ENCODE data around the gene UMAD1.

The UMAD1 gene

GRCh38 chr7:7681191-7681935 lies 40.8 kb downstream of the UMAD1 start:
- Histone ChIP-seq H3K27ac (ENCODE audit: low read length, poor library complexity, severe bottlenecking) (no peak overlapping the region), H4K8ac (ENCODE audit: low read length) (no peak overlapping the region), H3K18ac (ENCODE audit: low read depth in 1 of 2, low read length in 2 of 2) (no peak overlapping the region), H4K91ac (ENCODE audit: low read length) (no peak overlapping the region), H3K4me2 (ENCODE audit: low read length, poor library complexity, severe bottlenecking) (no peak overlapping the region), H3K4me1 (ENCODE audit: control insufficient read depth, insufficient read depth, low read depth, low read length) (no peaks in the 10 kb centered on the region), H2BK12ac (ENCODE audit: low read length in 2 of 2) (no peak overlapping the region), H3K23ac (ENCODE audit: low read length in 2 of 2) (no peak overlapping the region), H3K4me3 (ENCODE audit: insufficient read depth in 1 of 2, low read depth in 1 of 2, low read length in 2 of 2) (peak overlapping the region in 1 of 2 experiments; percentile 60), H3K36me3 (ENCODE audit: control insufficient read depth in 1 of 2, insufficient read depth in 2 of 2, low read depth in 1 of 2, low read length in 2 of 2) (no peaks in the 10 kb centered on the region), H3K9ac (ENCODE audit: low read length) (peak overlapping the region; percentile 61), H3K14ac (ENCODE audit: low read length in 2 of 2) (no peak overlapping the region), H3K4ac (ENCODE audit: low read depth in 1 of 2, low read length in 2 of 2) (no peak overlapping the region), H3K9me3 (ENCODE audit: control insufficient read depth, low read length) (no peaks in the 10 kb centered on the region), H2AK5ac (ENCODE audit: low read length, severe bottlenecking) (no peak overlapping the region), H3K27me3 (ENCODE audit: control insufficient read depth in 1 of 2, insufficient read depth in 1 of 2, low read length in 2 of 2) (no peaks in the 10 kb centered on the region), H2BK15ac (ENCODE audit: low read depth, poor library complexity, severe bottlenecking) (no peak overlapping the region), H2BK5ac (ENCODE audit: low read depth, low read length, poor library complexity, severe bottlenecking) (no peak overlapping the region), H3K79me1 (replicated peaks; ENCODE audit: low read length, poor library complexity, severe bottlenecking) (peaks cover 5% of the 10 kb centered on the region), H2AFZ (ENCODE audit: low read depth, low read length) (no peak overlapping the region), H2BK120ac (ENCODE audit: low read depth, low read length) (no peak overlapping the region)
- WGBS = 5% methylated on average over 2 of the region's 7 CpGs
- peak; percentile 71 for DNase-seq

DNA sequence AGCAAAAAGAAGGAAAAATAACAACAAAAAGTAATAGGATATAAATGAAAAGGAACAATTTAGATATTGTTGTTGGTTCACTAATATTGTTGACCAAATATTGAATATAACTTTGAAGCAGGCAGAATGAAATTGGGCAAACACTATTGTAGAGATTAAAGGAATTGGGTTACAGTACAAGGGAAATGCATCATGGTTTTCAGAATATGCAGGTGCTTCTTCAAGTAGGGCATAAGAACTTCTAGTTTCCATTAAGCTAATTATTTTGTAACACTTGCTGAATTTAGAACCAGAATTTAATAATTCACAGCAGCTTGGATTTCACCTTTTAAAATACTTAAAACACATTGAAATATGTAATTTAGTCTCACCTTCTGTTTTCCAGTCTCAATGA lies 41.4 kb downstream of the UMAD1 start:
- Histone ChIP-seq H3K4me2 (ENCODE audit: low read length, poor library complexity, severe bottlenecking) (no peak overlapping the region), H4K91ac (ENCODE audit: low read length) (no peak overlapping the region), H2BK12ac (ENCODE audit: low read length in 2 of 2) (no peak overlapping the region), H3K23ac (ENCODE audit: low read length in 2 of 2) (no peak overlapping the region), H2AFZ (ENCODE audit: low read depth, low read length) (no peak overlapping the region), H3K36me3 (ENCODE audit: control insufficient read depth in 1 of 2, insufficient read depth in 2 of 2, low read depth in 1 of 2, low read length in 2 of 2) (no peaks in the 10 kb centered on the region), H4K8ac (ENCODE audit: low read length) (no peak overlapping the region), H3K14ac (ENCODE audit: low read length in 2 of 2) (no peak overlapping the region), H3K9me3 (ENCODE audit: control insufficient read depth, low read length) (no peaks in the 10 kb centered on the region), H3K4me3 (ENCODE audit: insufficient read depth in 1 of 2, low read depth in 1 of 2, low read length in 2 of 2) (no peak overlapping the region), H3K79me1 (replicated peaks; ENCODE audit: low read length, poor library complexity, severe bottlenecking) (peaks cover 5% of the 10 kb centered on the region), H3K27me3 (ENCODE audit: control insufficient read depth in 1 of 2, insufficient read depth in 1 of 2, low read length in 2 of 2) (no peaks in the 10 kb centered on the region), H2AK5ac (ENCODE audit: low read length, severe bottlenecking) (no peak overlapping the region), H2BK120ac (ENCODE audit: low read depth, low read length) (no peak overlapping the region), H2BK15ac (ENCODE audit: low read depth, poor library complexity, severe bottlenecking) (no peak overlapping the region), H3K4ac (ENCODE audit: low read depth in 1 of 2, low read length in 2 of 2) (no peak overlapping the region), H3K4me1 (ENCODE audit: control insufficient read depth, insufficient read depth, low read depth, low read length) (no peaks in the 10 kb centered on the region), H2BK5ac (ENCODE audit: low read depth, low read length, poor library complexity, severe bottlenecking) (no peak overlapping the region), H3K27ac (ENCODE audit: low read length, poor library complexity, severe bottlenecking) (no peak overlapping the region), H3K9ac (ENCODE audit: low read length) (peak overlapping the region; percentile 61), H3K18ac (ENCODE audit: low read depth in 1 of 2, low read length in 2 of 2) (no peak overlapping the region)
- DNase-seq = no peak

GRCh38 chr7:7682861-7683260 lies 42.3 kb downstream of the UMAD1 start:
- Histone ChIP-seq H2BK120ac (ENCODE audit: low read depth, low read length) (no peak overlapping the region), H3K27ac (ENCODE audit: low read length, poor library complexity, severe bottlenecking) (no peak overlapping the region), H4K91ac (ENCODE audit: low read length) (no peak overlapping the region), H3K9ac (ENCODE audit: low read length) (peak overlapping the region; percentile 50), H3K4me3 (ENCODE audit: insufficient read depth in 1 of 2, low read depth in 1 of 2, low read length in 2 of 2) (no peak overlapping the region), H3K14ac (ENCODE audit: low read length in 2 of 2) (no peak overlapping the region), H3K79me1 (replicated peaks; ENCODE audit: low read length, poor library complexity, severe bottlenecking) (peaks cover 5% of the 10 kb centered on the region), H3K18ac (ENCODE audit: low read depth in 1 of 2, low read length in 2 of 2) (no peak overlapping the region), H3K36me3 (ENCODE audit: control insufficient read depth in 1 of 2, insufficient read depth in 2 of 2, low read depth in 1 of 2, low read length in 2 of 2) (no peaks in the 10 kb centered on the region), H3K4me2 (ENCODE audit: low read length, poor library complexity, severe bottlenecking) (no peak overlapping the region), H4K8ac (ENCODE audit: low read length) (no peak overlapping the region), H3K9me3 (ENCODE audit: control insufficient read depth, low read length) (no peaks in the 10 kb centered on the region), H3K23ac (ENCODE audit: low read length in 2 of 2) (no peak overlapping the region), H2BK5ac (ENCODE audit: low read depth, low read length, poor library complexity, severe bottlenecking) (no peak overlapping the region), H3K27me3 (ENCODE audit: control insufficient read depth in 1 of 2, insufficient read depth in 1 of 2, low read length in 2 of 2) (no peaks in the 10 kb centered on the region), H2BK15ac (ENCODE audit: low read depth, poor library complexity, severe bottlenecking) (no peak overlapping the region), H3K4me1 (ENCODE audit: control insufficient read depth, insufficient read depth, low read depth, low read length) (no peaks in the 10 kb centered on the region), H2BK12ac (ENCODE audit: low read length in 2 of 2) (no peak overlapping the region), H3K4ac (ENCODE audit: low read depth in 1 of 2, low read length in 2 of 2) (no peak overlapping the region), H2AK5ac (ENCODE audit: low read length, severe bottlenecking) (no peak overlapping the region), H2AFZ (ENCODE audit: low read depth, low read length) (no peak overlapping the region)
- DNase-seq = no peak
- 92% methylated on average over 5 of the region's 5 CpGs for whole genome bisulfite sequencing

GRCh38 chr7:7686811-7687508 lies 46.4 kb downstream of the UMAD1 start:
- no peak overlapping the region for H3K4me3 ChIP-seq (ENCODE audit: insufficient read depth in 1 of 2, low read depth in 1 of 2, low read length in 2 of 2)
- no peak overlapping the region for H2AK5ac ChIP-seq (ENCODE audit: low read length, severe bottlenecking)
- H3K23ac ChIP-seq (ENCODE audit: low read length in 2 of 2) = no peak overlapping the region
- WGBS = 85% methylated on average over 2 of the region's 2 CpGs
- no peak overlapping the region for H3K14ac ChIP-seq (ENCODE audit: low read length in 2 of 2)
- H4K91ac ChIP-seq (ENCODE audit: low read length) = no peak overlapping the region
- no peaks in the 10 kb centered on the region for H3K9me3 ChIP-seq (ENCODE audit: control insufficient read depth, low read length)
- no peak for DNase-seq
- H3K4me2 ChIP-seq (ENCODE audit: low read length, poor library complexity, severe bottlenecking) = no peak overlapping the region
- H3K79me1 ChIP-seq (replicated peaks; ENCODE audit: low read length, poor library complexity, severe bottlenecking) = peaks cover 9% of the 10 kb centered on the region
- H2AFZ ChIP-seq (ENCODE audit: low read depth, low read length) = no peak overlapping the region
- H2BK5ac ChIP-seq (ENCODE audit: low read depth, low read length, poor library complexity, severe bottlenecking) = no peak overlapping the region
- H3K9ac ChIP-seq (ENCODE audit: low read length) = no peak overlapping the region
- H4K8ac ChIP-seq (ENCODE audit: low read length) = no peak overlapping the region
- H3K27me3 ChIP-seq (ENCODE audit: control insufficient read depth in 1 of 2, insufficient read depth in 1 of 2, low read length in 2 of 2) = no peaks in the 10 kb centered on the region
- H3K18ac ChIP-seq (ENCODE audit: low read depth in 1 of 2, low read length in 2 of 2) = no peak overlapping the region
- H3K4ac ChIP-seq (ENCODE audit: low read depth in 1 of 2, low read length in 2 of 2) = no peak overlapping the region
- no peak overlapping the region for H2BK15ac ChIP-seq (ENCODE audit: low read depth, poor library complexity, severe bottlenecking)
- H3K4me1 ChIP-seq (ENCODE audit: control insufficient read depth, insufficient read depth, low read depth, low read length) = no peaks in the 10 kb centered on the region
- H3K27ac ChIP-seq (ENCODE audit: low read length, poor library complexity, severe bottlenecking) = no peak overlapping the region
- H2BK12ac ChIP-seq (ENCODE audit: low read length in 2 of 2) = no peak overlapping the region
- no peak overlapping the region for H2BK120ac ChIP-seq (ENCODE audit: low read depth, low read length)
- H3K36me3 ChIP-seq (ENCODE audit: control insufficient read depth in 1 of 2, insufficient read depth in 2 of 2, low read depth in 1 of 2, low read length in 2 of 2) = no peaks in the 10 kb centered on the region

All from mesenchymal stem cell (in vitro differentiated cells and primary cell).